Ovary (tissue), 3 donors: ENCODE measurements around the gene SMARCD1.

Experiments used
- CTCF ChIP-seq, 3 donors: fragments of 450-650 bp in 2 of 3; fragments of 200-600 bp in 1 of 3; IDR thresholded peaks; one replicate each; pipeline versions ENCODE4 v1.5.1 to v1.8.0; 2016 to 2022; ENCODE audit warnings: antibody characterized with exemption in 3 of 3, mild to moderate bottlenecking in 1 of 3
- POLR2A ChIP-seq: fragments of 450-650 bp; IDR thresholded peaks from one replicate; pipeline ENCODE4 v1.6.1; 2017; ENCODE audit warnings: antibody characterized with exemption, mild to moderate bottlenecking, moderate library complexity
- donor health status: DM: no; HTN: no; CAD: no.

- TF ChIP-seq POLR2A (no peak), CTCF (IDR thresholded peaks at IDR 0.05) (no peak)
Observed at GRCh38 chr12:50102131-50102531, 17.0 kb downstream of the SMARCD1 start.
